HUES48 (cell line): ENCODE results near the gene RAB17.

Experiments
- H3K27ac ChIP-seq: one replicate; pipeline ENCODE4 v1.7.0; 2013; ENCODE audit warnings: low read depth, low read length, inconsistent platforms
- H3K27me3 ChIP-seq: 2 replicates; pipeline ENCODE4 v1.6.1; 2013; ENCODE audit warnings: mild to moderate bottlenecking, low read length; ENCODE audit not compliant: control insufficient read depth, insufficient read depth
- H3K36me3 ChIP-seq: 2 replicates; pipeline ENCODE4 v1.6.1; 2013; ENCODE audit warnings: low read length; ENCODE audit not compliant: control insufficient read depth, insufficient read depth
- H3K4me1 ChIP-seq: 2 replicates; pipeline ENCODE4 v1.6.1; 2013; ENCODE audit warnings: mild to moderate bottlenecking, low read length; ENCODE audit not compliant: control insufficient read depth, insufficient read depth
- H3K4me3 ChIP-seq: 2 replicates; pipeline ENCODE4 v1.5.1; 2013; ENCODE audit warnings: mild to moderate bottlenecking, low read depth, low read length
- H3K9ac ChIP-seq: 2 replicates; pipeline ENCODE4 v1.6.1; 2013; ENCODE audit warnings: mild to moderate bottlenecking, low read depth, low read length, moderate library complexity
- H3K9me3 ChIP-seq: 2 replicates; pipeline ENCODE4 v1.6.1; 2013; ENCODE audit warnings: low read length; ENCODE audit not compliant: control insufficient read depth, insufficient read depth

Gene RAB17

GRCh38 chr2:237623428-237624403 is 33.2 kb upstream of the RAB17 start:
- no peak overlapping the region for H3K4me3 ChIP-seq
- no peak overlapping the region for H3K27ac ChIP-seq
- no peak overlapping the region for H3K9ac ChIP-seq
- no peaks in the 10 kb centered on the region for H3K9me3 ChIP-seq
- peaks cover 14% of the 10 kb centered on the region; the same call in 1 of the 2 replicates for H3K4me1 ChIP-seq
- peaks cover 31% of the 10 kb centered on the region for H3K27me3 ChIP-seq
- H3K36me3 ChIP-seq, result no peaks in the 10 kb centered on the region

- Histone ChIP-seq H3K9me3 (no peaks in the 10 kb centered on the region), H3K27ac (no peak overlapping the region), H3K9ac (no peak overlapping the region), H3K27me3 (no peaks in the 10 kb centered on the region; the same call in 1 of the 2 replicates), H3K4me1 (peaks cover 28% of the 10 kb centered on the region), H3K36me3 (no peaks in the 10 kb centered on the region), H3K4me3 (no peak overlapping the region)
These were observed 27.9 kb upstream of the RAB17 start for GRCh38 chr2:237618449-237618848.

GRCh38 chr2:237617587-237617982 is 27.1 kb upstream of the RAB17 start:
- Histone ChIP-seq H3K27ac (no peak overlapping the region), H3K36me3 (no peaks in the 10 kb centered on the region), H3K4me1 (peaks cover 36% of the 10 kb centered on the region), H3K9ac (no peak overlapping the region), H3K9me3 (no peaks in the 10 kb centered on the region), H3K4me3 (no peak overlapping the region), H3K27me3 (no peaks in the 10 kb centered on the region; the same call in 1 of the 2 replicates)

- no peaks in the 10 kb centered on the region; the same call in 1 of the 2 replicates for H3K27me3 ChIP-seq
- H3K4me1 ChIP-seq, result peaks cover 38% of the 10 kb centered on the region
- no peaks in the 10 kb centered on the region for H3K36me3 ChIP-seq
- H3K9ac ChIP-seq, result no peak overlapping the region
- H3K27ac ChIP-seq, result no peak overlapping the region
- no peaks in the 10 kb centered on the region for H3K9me3 ChIP-seq
- H3K4me3 ChIP-seq, result no peak overlapping the region
These were observed 26.4 kb upstream of the RAB17 start for GRCh38 chr2:237616734-237617586.

- no peaks in the 10 kb centered on the region for H3K9me3 ChIP-seq
- H3K27ac ChIP-seq, result no peak overlapping the region
- no peaks in the 10 kb centered on the region for H3K36me3 ChIP-seq
- peaks cover 38% of the 10 kb centered on the region for H3K4me1 ChIP-seq
- no peak overlapping the region for H3K4me3 ChIP-seq
- no peak overlapping the region for H3K9ac ChIP-seq
- H3K27me3 ChIP-seq, result no peaks in the 10 kb centered on the region; the same call in 1 of the 2 replicates
These were observed 25.8 kb upstream of the RAB17 start for GRCh38 chr2:237616373-237616733.

- H3K4me3 ChIP-seq, result no peak overlapping the region
- H3K9me3 ChIP-seq, result no peaks in the 10 kb centered on the region
- H3K4me1 ChIP-seq, result peaks cover 38% of the 10 kb centered on the region
- no peak overlapping the region for H3K27ac ChIP-seq
- no peaks in the 10 kb centered on the region; the same call in 1 of the 2 replicates for H3K27me3 ChIP-seq
- H3K9ac ChIP-seq, result no peak overlapping the region
- no peaks in the 10 kb centered on the region for H3K36me3 ChIP-seq
These were observed 25.2 kb upstream of the RAB17 start for GRCh38 chr2:237615631-237616249.

- H3K4me3 ChIP-seq, result no peak overlapping the region
- H3K9ac ChIP-seq, result peak overlapping the region; percentile 24; the same call in 1 of the 2 replicates
- H3K27me3 ChIP-seq, result no peaks in the 10 kb centered on the region; the same call in 1 of the 2 replicates
- H3K27ac ChIP-seq, result peak overlapping the region; percentile 94
- no peaks in the 10 kb centered on the region for H3K9me3 ChIP-seq
- H3K36me3 ChIP-seq, result no peaks in the 10 kb centered on the region
- H3K4me1 ChIP-seq, result peaks cover 38% of the 10 kb centered on the region
These were observed 23.7 kb upstream of the RAB17 start for GRCh38 chr2:237614151-237614720.

GRCh38 chr2:237613679-237614078 is 23.1 kb upstream of the RAB17 start:
- Histone ChIP-seq H3K36me3 (no peaks in the 10 kb centered on the region), H3K27ac (peak overlapping the region; percentile 94), H3K4me3 (no peak overlapping the region), H3K4me1 (peaks cover 38% of the 10 kb centered on the region), H3K27me3 (no peaks in the 10 kb centered on the region; the same call in 1 of the 2 replicates), H3K9me3 (no peaks in the 10 kb centered on the region), H3K9ac (peak overlapping the region; percentile 21; the same call in 1 of the 2 replicates)

- H3K9ac ChIP-seq, result peak overlapping the region; percentile 18; the same call in 1 of the 2 replicates
- H3K27me3 ChIP-seq, result no peaks in the 10 kb centered on the region; the same call in 1 of the 2 replicates
- H3K27ac ChIP-seq, result peak overlapping the region; percentile 94
- peaks cover 38% of the 10 kb centered on the region for H3K4me1 ChIP-seq
- H3K9me3 ChIP-seq, result no peaks in the 10 kb centered on the region
- H3K4me3 ChIP-seq, result no peak overlapping the region
- H3K36me3 ChIP-seq, result no peaks in the 10 kb centered on the region
These were observed 22.2 kb upstream of the RAB17 start for GRCh38 chr2:237612527-237613357.
